ENCODE measurements around the gene ASB9. TPM values are rescaled to one million over a fixed set of nuclear protein-coding genes. Genes with fewer than 3 reads are reported as not detected.
A peak's percentile ranks its signal among the peaks of the same experiment; 100 is the strongest.

The ASB9 gene, protein sequence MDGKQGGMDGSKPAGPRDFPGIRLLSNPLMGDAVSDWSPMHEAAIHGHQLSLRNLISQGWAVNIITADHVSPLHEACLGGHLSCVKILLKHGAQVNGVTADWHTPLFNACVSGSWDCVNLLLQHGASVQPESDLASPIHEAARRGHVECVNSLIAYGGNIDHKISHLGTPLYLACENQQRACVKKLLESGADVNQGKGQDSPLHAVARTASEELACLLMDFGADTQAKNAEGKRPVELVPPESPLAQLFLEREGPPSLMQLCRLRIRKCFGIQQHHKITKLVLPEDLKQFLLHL
- total RNA-seq (ENCODE audit: unreplicated experiment) = not detected
- long read RNA-seq = 0 reads

DNA sequence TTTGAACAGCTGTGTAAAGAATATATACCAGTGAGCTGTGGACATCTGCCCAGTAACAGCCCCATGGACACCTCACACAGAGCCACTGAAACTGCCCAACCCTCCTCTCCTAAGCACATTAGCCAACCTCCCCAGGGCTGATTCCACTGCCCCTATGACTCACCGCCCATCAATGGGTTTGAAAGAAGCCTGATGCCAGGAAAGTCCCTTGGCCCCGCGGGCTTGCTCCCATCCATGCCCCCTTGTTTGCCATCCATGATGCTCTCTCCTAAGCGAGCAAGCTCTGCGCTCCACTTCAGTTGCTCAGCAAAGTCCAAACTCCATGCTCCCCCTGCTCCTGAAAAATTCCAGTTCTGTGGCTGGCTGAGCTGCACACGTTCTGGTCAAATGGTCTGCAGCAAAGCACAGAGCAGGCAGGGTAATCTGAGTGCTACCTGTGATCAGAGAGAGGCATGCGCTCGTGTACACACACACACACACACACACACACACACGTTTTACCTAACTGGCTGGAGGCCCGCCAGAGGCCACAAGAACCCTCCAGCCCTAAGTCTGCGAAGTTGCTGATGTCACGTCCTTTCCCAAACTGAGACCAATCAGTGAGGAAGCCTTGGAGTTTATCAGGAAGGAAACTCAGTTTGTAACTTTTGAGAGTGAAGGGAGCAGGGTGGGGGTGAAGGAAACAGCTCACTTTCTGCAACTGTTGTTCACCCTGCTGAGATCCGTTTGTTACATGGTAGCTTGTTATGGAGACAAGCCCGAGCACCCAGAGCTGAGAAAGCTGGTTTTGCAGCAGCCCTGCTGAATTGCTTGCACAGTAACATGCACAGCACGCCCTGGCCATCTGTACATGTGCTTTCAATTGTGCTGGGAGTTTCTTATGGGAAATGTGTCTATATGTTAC, at the start of gene ASB9:
TSS of gene ASB9 (minus strand) at position 466 of the 904 bp plus-strand sequence. CDS start at position 257, 209 bp downstream.
- H3K9me3 Mint-ChIP-seq (ENCODE audit: unreplicated experiment) = no peaks in the 10 kb centered on the region
- no peak within 1 kb of the TSS for H3K4me3 Mint-ChIP-seq (ENCODE audit: unreplicated experiment)
- TF ChIP-seq, protein P1, sequence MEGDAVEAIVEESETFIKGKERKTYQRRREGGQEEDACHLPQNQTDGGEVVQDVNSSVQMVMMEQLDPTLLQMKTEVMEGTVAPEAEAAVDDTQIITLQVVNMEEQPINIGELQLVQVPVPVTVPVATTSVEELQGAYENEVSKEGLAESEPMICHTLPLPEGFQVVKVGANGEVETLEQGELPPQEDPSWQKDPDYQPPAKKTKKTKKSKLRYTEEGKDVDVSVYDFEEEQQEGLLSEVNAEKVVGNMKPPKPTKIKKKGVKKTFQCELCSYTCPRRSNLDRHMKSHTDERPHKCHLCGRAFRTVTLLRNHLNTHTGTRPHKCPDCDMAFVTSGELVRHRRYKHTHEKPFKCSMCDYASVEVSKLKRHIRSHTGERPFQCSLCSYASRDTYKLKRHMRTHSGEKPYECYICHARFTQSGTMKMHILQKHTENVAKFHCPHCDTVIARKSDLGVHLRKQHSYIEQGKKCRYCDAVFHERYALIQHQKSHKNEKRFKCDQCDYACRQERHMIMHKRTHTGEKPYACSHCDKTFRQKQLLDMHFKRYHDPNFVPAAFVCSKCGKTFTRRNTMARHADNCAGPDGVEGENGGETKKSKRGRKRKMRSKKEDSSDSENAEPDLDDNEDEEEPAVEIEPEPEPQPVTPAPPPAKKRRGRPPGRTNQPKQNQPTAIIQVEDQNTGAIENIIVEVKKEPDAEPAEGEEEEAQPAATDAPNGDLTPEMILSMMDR (IDR thresholded peaks at IDR 0.05; ENCODE audit: partially characterized antibody, unreplicated experiment) = no peak
- DNase-seq = no peak
- peak within 1 kb of the TSS; percentile 38 for H3K27ac Mint-ChIP-seq (ENCODE audit: unreplicated experiment)
- H3K4me1 Mint-ChIP-seq (ENCODE audit: low read depth, unreplicated experiment) = peaks cover 7% of the 10 kb centered on the region
- peaks cover 6% of the 10 kb centered on the region for H3K27me3 Mint-ChIP-seq (ENCODE audit: unreplicated experiment)
- no peaks in the 10 kb centered on the region for H3K36me3 Mint-ChIP-seq (ENCODE audit: unreplicated experiment)

DNA sequence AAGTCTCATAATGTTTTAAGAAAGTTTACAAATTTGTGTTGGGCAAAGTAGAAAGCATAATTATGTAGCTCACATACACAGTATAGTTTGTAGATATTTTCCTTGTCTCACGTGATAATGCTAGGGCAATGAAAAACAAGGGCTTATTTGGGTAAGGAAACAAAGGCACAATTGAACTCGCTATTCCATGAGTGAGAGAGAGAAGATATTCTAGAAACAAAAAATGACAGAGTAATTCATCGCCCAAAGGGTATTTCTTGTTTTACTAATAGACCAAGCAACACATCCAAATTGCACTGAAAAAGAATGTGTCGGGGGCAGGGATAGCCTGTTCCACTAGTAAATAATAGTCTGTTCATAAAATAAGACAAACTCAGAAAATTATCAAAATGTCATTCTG, 49.2 kb upstream of the ASB9 start:
- Mint-ChIP-seq H3K27ac (ENCODE audit: unreplicated experiment) (no peak overlapping the region), H3K4me1 (ENCODE audit: low read depth, unreplicated experiment) (no peaks in the 10 kb centered on the region), H3K9me3 (ENCODE audit: unreplicated experiment) (no peaks in the 10 kb centered on the region), H3K4me3 (ENCODE audit: unreplicated experiment) (no peak overlapping the region), H3K27me3 (ENCODE audit: unreplicated experiment) (no peaks in the 10 kb centered on the region), H3K36me3 (ENCODE audit: unreplicated experiment) (no peaks in the 10 kb centered on the region)
- TF ChIP-seq, protein P1 (IDR thresholded peaks at IDR 0.05; ENCODE audit: partially characterized antibody, unreplicated experiment) = no peak
- DNase-seq = no peak

DNA sequence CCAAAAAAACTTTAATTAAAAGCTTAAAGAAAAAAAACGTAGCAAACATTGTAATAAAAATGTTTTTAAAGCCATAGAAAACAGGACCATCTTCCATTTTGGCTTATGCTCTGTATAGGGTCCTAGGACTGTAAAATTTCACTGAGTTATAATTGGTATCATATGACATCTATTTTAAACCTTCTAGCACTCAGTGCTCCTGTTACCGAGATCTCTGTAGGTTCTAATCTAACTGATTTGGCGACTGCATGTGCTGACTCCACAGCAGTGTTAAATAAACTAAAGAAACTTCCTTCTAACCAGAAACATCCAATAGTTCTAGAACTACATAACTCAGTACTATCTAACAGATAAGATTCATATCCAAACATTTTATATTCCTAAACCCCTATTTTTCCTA, 45.6 kb upstream of the ASB9 start, which contains the start of gene ASB11:
TSS of gene ASB11 (minus strand) at position 132 of the 400 bp plus-strand sequence. CDS start at position 97, 35 bp downstream.
- no peak for DNase-seq
- Mint-ChIP-seq H3K4me1 (ENCODE audit: low read depth, unreplicated experiment) (no peaks in the 10 kb centered on the region), H3K27ac (ENCODE audit: unreplicated experiment) (no peak within 1 kb of the TSS), H3K36me3 (ENCODE audit: unreplicated experiment) (no peaks in the 10 kb centered on the region), H3K4me3 (ENCODE audit: unreplicated experiment) (no peak within 1 kb of the TSS), H3K27me3 (ENCODE audit: unreplicated experiment) (no peaks in the 10 kb centered on the region), H3K9me3 (ENCODE audit: unreplicated experiment) (no peaks in the 10 kb centered on the region)
- TF ChIP-seq, protein P1 (IDR thresholded peaks at IDR 0.05; ENCODE audit: partially characterized antibody, unreplicated experiment) = no peak

DNA sequence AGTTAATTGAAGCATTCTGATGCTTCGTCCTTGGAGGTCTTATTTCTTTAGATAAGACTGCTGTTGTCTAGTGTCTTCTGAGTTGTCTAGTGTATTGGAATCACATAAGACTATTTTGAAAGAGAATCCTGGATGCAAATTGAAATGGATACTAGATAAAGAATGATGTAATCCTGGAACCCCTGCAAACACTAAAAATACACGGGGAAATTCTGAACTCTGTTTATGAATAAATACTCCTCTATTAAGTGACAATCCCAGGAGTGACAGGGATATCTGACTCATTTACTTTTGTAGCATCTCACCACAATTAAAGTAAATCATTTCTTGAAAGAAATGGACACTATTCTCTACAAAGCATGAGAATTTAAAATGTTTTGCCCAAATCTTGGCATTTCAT, 44.6 kb upstream of the ASB9 start:
- DNase-seq = no peak
- Mint-ChIP-seq H3K4me1 (ENCODE audit: low read depth, unreplicated experiment) (no peaks in the 10 kb centered on the region), H3K27ac (ENCODE audit: unreplicated experiment) (no peak overlapping the region), H3K4me3 (ENCODE audit: unreplicated experiment) (no peak overlapping the region), H3K9me3 (ENCODE audit: unreplicated experiment) (no peaks in the 10 kb centered on the region), H3K36me3 (ENCODE audit: unreplicated experiment) (no peaks in the 10 kb centered on the region), H3K27me3 (ENCODE audit: unreplicated experiment) (no peaks in the 10 kb centered on the region)
- TF ChIP-seq, protein P1 (IDR thresholded peaks at IDR 0.05; ENCODE audit: partially characterized antibody, unreplicated experiment) = no peak

Data from glutamatergic neuron (in vitro differentiated cells).